BJ (cell line): ENCODE results near the gene COL4A1. TPM values are rescaled to one million over a fixed set of nuclear protein-coding genes. Genes with fewer than 3 reads are reported as not detected.

Experiments
- CTCF ChIA-PET: fragments of 350-600 bp; formaldehyde crosslinking; extraction: SDS; loops from one replicate; lab custom pipeline; 2021; ENCODE audit warnings: antibody characterized with exemption, inconsistent platforms; lab: Yijun Ruan, JAX
- POLR2A ChIA-PET: fragments of 300-600 bp; sonication (Branson Sonifier 250); formaldehyde crosslinking; extraction: SDS; loops from one replicate; lab custom pipeline; 2021; ENCODE audit warnings: antibody characterized with exemption; lab: Charles Lee
- DNase-seq: peaks from one replicate; pipeline ENCODE4 v3.0.0-alpha.2; 2011; ENCODE audit warnings: low read depth
- H3K27me3 ChIP-seq: 2 replicates; pipeline ENCODE4 v1.6.0; 2011; ENCODE audit warnings: low read length; ENCODE audit not compliant: control insufficient read depth, insufficient read depth
- H3K36me3 ChIP-seq: 2 replicates; pipeline ENCODE4 v1.5.1; 2011; ENCODE audit warnings: low read length; ENCODE audit not compliant: control insufficient read depth, insufficient read depth
- H3K4me3 ChIP-seq: 2 replicates; pipeline ENCODE4 v1.5.1; 2011; ENCODE audit warnings: low read depth, mild to moderate bottlenecking, control low read depth, low read length
- polyA plus RNA-seq: library from polyadenylated mRNA; depleted of rRNA; stranded (reverse); fragments of >200 nt; gene quantifications from 2 replicates; pipeline ENCODE4 v1.2.3, GENCODE V29; 2011
- TF ChIP-seq, protein P1 (sequence below): IDR thresholded peaks from 2 replicates; pipeline ENCODE4 v1.5.1; 2011; ENCODE audit warnings: low read depth, mild to moderate bottlenecking, control low read depth, inconsistent platforms, low read length, moderate library complexity; ENCODE audit not compliant: insufficient read depth

Gene COL4A1
- polyA plus RNA-seq, 1 experiment, result 375 TPM

DNA sequence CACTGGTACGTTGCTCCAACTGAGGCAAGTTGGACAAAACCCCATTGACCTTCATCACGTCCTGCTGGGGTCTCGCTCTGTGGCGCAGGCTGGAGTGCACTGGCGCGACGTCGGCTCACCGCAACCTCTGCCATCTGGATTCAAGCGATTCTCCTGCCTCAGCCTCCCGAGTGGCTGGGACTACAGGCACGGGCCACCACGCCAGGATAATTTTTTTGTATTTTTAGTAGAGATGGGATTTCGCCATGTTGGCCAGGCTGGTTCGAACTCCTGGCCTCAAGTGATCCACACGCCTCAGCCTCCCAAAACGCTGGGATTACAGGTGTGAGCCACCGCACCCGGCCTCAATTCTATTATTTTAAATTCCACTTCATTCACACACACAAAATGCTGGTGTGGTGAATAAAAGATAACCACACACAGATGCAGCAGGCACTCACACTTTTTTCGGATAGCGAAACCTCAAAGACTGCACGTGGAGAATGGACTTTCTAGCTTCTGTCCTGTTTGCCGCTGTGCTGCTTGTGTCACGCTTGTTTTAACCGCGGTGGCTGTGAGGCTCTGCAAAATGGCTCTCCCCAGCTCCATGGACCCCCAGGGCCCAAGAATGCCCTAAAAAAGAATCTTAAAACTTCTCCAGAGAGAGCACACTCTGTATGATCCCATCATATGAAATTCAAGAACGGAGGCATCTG is 58.4 kb downstream of the COL4A1 start:
- CTCF ChIA-PET, result interaction anchor here (1.0 to 4.0 kb wide), 10 partner anchors 10 to 195 kb away, joined by 3 to 27 read pairs (median 8); partner anchors contain the start of genes COL4A1 and COL4A2
- DNase-seq, result no peak

DNA sequence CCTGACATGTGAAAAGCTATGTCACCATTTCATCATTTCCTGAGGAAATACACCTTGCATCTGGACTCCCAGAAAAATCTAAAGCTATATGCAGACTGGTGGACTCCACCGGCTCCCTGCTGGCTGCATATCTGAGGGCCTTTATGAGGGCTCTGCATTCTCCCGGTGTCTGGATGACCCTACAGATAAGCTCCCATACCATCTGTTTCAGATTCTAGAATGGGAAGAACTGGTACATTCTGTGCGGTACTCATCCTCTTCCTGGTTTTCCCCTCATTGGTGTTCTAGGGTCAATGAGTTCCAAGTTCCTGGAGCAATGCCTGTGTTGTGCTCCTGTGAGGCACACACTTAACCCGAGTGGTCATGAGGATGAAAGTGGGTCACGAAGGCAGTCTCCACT is 60.4 kb downstream of the COL4A1 start:
- CTCF ChIA-PET, result interaction anchor here (0.6 to 4.0 kb wide), 15 partner anchors 8 to 326 kb away, joined by 3 to 27 read pairs (median 4); no protein-coding TSS in a partner anchor
- TF ChIP-seq, protein P1, sequence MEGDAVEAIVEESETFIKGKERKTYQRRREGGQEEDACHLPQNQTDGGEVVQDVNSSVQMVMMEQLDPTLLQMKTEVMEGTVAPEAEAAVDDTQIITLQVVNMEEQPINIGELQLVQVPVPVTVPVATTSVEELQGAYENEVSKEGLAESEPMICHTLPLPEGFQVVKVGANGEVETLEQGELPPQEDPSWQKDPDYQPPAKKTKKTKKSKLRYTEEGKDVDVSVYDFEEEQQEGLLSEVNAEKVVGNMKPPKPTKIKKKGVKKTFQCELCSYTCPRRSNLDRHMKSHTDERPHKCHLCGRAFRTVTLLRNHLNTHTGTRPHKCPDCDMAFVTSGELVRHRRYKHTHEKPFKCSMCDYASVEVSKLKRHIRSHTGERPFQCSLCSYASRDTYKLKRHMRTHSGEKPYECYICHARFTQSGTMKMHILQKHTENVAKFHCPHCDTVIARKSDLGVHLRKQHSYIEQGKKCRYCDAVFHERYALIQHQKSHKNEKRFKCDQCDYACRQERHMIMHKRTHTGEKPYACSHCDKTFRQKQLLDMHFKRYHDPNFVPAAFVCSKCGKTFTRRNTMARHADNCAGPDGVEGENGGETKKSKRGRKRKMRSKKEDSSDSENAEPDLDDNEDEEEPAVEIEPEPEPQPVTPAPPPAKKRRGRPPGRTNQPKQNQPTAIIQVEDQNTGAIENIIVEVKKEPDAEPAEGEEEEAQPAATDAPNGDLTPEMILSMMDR, result no peak
- no peaks in the 10 kb centered on the region for H3K36me3 ChIP-seq
- no peak for DNase-seq
- H3K27me3 ChIP-seq, result no peaks in the 10 kb centered on the region
- no peak overlapping the region for H3K4me3 ChIP-seq
- POLR2A ChIA-PET, result interaction anchor here (0.7 kb wide), 1 partner anchor 235 kb away, joined by 4 read pairs; no protein-coding TSS in a partner anchor

More for the DNA sequence above, 58.4 kb downstream of the COL4A1 start:
- POLR2A ChIA-PET, result interaction anchor here (1.3 kb wide), 1 partner anchor 20 kb away, joined by 3 read pairs; no protein-coding TSS in a partner anchor
- TF ChIP-seq, protein P1, result no peak
- no peak overlapping the region for H3K4me3 ChIP-seq
- H3K27me3 ChIP-seq, result no peaks in the 10 kb centered on the region
- no peaks in the 10 kb centered on the region for H3K36me3 ChIP-seq

DNA sequence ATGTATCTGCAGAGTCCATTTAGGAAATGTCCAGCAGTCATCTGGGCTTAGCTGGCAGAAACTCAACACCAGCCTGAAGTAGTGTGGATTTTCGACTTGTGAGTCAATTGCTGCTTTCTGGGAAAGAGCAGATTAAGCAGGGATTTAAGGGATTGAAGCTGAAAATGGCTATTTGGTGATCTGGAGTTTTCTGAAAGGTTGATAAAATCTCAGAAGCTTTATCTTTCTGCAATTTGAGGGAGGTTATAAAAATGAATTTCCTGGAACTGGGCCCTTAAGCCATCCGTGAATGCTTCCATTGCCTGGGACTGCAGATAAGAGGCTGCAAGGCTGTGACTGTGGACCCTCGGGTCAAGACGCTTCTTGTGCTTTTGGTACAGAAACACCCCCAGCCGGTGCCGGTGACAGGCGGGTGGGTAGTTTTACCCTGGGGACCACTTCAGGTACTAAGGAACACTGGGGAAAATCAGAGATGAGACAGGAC is 61.5 kb downstream of the COL4A1 start:
- Histone ChIP-seq H3K27me3 (no peaks in the 10 kb centered on the region), H3K4me3 (no peak overlapping the region), H3K36me3 (no peaks in the 10 kb centered on the region)
- TF ChIP-seq, protein P1, result no peak
- ChIA-PET CTCF (interaction anchor here (0.6 to 1.6 kb wide), 4 partner anchors 12 to 540 kb away, joined by 3 to 5 read pairs (median 4); partner anchors contain the start of genes COL4A1 and COL4A2), POLR2A (interaction anchor here (0.5 kb wide), 1 partner anchor 91 kb away, joined by 4 read pairs; no protein-coding TSS in a partner anchor)
- DNase-seq, result no peak

DNA sequence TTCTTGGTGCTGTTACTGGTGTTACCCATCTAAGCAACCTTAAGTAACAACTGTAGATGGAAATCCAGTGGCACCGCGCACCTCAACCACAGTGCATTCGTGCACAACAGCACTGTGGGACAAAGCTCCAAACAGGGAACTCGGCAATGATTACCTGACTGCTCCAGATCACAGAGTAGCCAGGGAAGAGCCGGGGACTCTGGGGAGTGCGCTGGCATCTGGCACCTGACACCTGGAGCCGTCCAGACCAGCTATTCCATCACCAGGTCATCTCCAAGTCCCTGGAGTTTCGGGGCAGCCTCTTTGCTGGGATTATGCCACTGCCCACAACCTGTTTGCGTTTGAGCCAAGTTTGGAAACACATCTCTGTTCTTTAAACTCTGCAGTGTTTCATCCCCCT is 62.0 kb downstream of the COL4A1 start:
- Histone ChIP-seq H3K27me3 (no peaks in the 10 kb centered on the region), H3K36me3 (peaks cover 3% of the 10 kb centered on the region), H3K4me3 (no peak overlapping the region)
- ChIA-PET POLR2A (interaction anchor here (0.5 kb wide), 1 partner anchor 90 kb away, joined by 4 read pairs; no protein-coding TSS in a partner anchor), CTCF (interaction anchor here (0.6 to 1.6 kb wide), 4 partner anchors 12 to 541 kb away, joined by 3 to 5 read pairs (median 4); partner anchors contain the start of genes COL4A1 and COL4A2)
- DNase-seq, result no peak
- TF ChIP-seq, protein P1, result no peak
